ENCODE results near the gene GRM5.

DNA sequence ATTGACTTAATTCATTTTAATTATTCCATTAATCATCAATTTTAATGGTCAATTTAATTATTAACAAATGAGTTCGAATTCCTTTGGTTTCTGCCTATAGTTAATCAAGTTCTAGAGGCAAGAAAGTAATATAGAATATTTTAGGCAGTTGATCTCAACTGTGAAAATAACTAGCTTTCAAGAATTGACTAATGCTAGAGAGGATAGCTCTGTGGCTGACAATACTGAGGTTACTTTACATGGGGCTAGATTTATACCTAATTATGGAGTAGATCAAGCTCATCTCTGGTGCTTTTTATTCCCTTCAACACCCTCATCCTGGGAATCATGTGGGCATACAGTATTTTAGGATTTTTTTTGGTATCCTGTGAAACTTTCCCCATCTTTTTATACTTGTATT, 259.4 kb downstream of the GRM5 start:
- TF ChIP-seq POLR2A (IDR thresholded peaks at IDR 0.05) (no peak), EP300 (IDR thresholded peaks at IDR 0.05) (no peak)
- TF ChIP-seq, protein P1, sequence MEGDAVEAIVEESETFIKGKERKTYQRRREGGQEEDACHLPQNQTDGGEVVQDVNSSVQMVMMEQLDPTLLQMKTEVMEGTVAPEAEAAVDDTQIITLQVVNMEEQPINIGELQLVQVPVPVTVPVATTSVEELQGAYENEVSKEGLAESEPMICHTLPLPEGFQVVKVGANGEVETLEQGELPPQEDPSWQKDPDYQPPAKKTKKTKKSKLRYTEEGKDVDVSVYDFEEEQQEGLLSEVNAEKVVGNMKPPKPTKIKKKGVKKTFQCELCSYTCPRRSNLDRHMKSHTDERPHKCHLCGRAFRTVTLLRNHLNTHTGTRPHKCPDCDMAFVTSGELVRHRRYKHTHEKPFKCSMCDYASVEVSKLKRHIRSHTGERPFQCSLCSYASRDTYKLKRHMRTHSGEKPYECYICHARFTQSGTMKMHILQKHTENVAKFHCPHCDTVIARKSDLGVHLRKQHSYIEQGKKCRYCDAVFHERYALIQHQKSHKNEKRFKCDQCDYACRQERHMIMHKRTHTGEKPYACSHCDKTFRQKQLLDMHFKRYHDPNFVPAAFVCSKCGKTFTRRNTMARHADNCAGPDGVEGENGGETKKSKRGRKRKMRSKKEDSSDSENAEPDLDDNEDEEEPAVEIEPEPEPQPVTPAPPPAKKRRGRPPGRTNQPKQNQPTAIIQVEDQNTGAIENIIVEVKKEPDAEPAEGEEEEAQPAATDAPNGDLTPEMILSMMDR (IDR thresholded peaks at IDR 0.05): no peak

Data from tibial nerve (tissue), 4 donors.